SK-N-SH treated with all-trans-retinoic acid at 6 μM for 48 hours (cell line): Measurements from ENCODE around the gene STK16.

Experiments
- ARNTL ChIP-seq: fragments of 450-650 bp; formaldehyde crosslinking; IDR thresholded peaks from 2 replicates; pipeline ENCODE4 v1.5.0; 2020; ENCODE audit warnings: low read depth, mild to moderate bottlenecking, moderate library complexity, borderline replicate concordance
- BACH2 ChIP-seq: fragments of 250-450 bp; sonication (Bioruptor Pico); IDR thresholded peaks from 2 replicates; pipeline ENCODE4 v1.9.0; 2021; ENCODE audit warnings: mild to moderate bottlenecking, borderline replicate concordance
- CREB5 ChIP-seq: fragments of 250-450 bp; sonication (Bioruptor Pico); IDR thresholded peaks from 2 replicates; pipeline ENCODE4 v1.5.1; 2020; ENCODE audit warnings: low read depth, mild to moderate bottlenecking, moderate library complexity
- CSRNP3 ChIP-seq: fragments of 250-450 bp; sonication (Bioruptor Pico); IDR thresholded peaks from 2 replicates; pipeline ENCODE4 v1.5.1; 2021; ENCODE audit warnings: mild to moderate bottlenecking, moderate library complexity
- TCF4 ChIP-seq: fragments of 250-450 bp; sonication (Bioruptor Pico); IDR thresholded peaks from 2 replicates; pipeline ENCODE4 v1.8.0; 2021; ENCODE audit warnings: mild to moderate bottlenecking, moderate library complexity, borderline replicate concordance
- TOX ChIP-seq: fragments of 250-450 bp; sonication (Bioruptor Pico); IDR thresholded peaks from 2 replicates; pipeline ENCODE4 v1.8.0; 2021; ENCODE audit warnings: mild to moderate bottlenecking, moderate library complexity, borderline replicate concordance
- ZFP30 ChIP-seq: fragments of 450-650 bp; formaldehyde crosslinking; IDR thresholded peaks from 2 replicates; pipeline ENCODE4 v1.5.0; 2022; ENCODE audit warnings: mild to moderate bottlenecking, moderate library complexity
- ZNF70 ChIP-seq: fragments of 450-650 bp; formaldehyde crosslinking; IDR thresholded peaks from 2 replicates; pipeline ENCODE4 v1.5.0; 2020; ENCODE audit warnings: mild to moderate bottlenecking, moderate library complexity
- TF ChIP-seq, protein P1 (sequence below): fragments of 250-450 bp; sonication (Bioruptor Pico); IDR thresholded peaks from 2 replicates; pipeline ENCODE4 v1.8.0; 2020; ENCODE audit warnings: mild to moderate bottlenecking, moderate library complexity, borderline replicate concordance

GRCh38 chr2:219209236-219210195 is 35.8 kb upstream of the STK16 start:
- TF ChIP-seq ZFP30 (CRISPR knock-in tag) (no peak), CSRNP3 (no peak), ZNF70 (no peak), ARNTL (no peak), TCF4 (CRISPR knock-in tag) (no peak), CREB5 (no peak), TOX (CRISPR knock-in tag) (no peak), BACH2 (no peak)
- TF ChIP-seq, protein P1, sequence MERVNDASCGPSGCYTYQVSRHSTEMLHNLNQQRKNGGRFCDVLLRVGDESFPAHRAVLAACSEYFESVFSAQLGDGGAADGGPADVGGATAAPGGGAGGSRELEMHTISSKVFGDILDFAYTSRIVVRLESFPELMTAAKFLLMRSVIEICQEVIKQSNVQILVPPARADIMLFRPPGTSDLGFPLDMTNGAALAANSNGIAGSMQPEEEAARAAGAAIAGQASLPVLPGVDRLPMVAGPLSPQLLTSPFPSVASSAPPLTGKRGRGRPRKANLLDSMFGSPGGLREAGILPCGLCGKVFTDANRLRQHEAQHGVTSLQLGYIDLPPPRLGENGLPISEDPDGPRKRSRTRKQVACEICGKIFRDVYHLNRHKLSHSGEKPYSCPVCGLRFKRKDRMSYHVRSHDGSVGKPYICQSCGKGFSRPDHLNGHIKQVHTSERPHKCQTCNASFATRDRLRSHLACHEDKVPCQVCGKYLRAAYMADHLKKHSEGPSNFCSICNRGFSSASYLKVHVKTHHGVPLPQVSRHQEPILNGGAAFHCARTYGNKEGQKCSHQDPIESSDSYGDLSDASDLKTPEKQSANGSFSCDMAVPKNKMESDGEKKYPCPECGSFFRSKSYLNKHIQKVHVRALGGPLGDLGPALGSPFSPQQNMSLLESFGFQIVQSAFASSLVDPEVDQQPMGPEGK (CRISPR knock-in tag): no peak
